D721Med (cell line): Measurements from ENCODE around the gene POMGNT1.

Experiments
- DNase-seq: peaks from one replicate; pipeline ENCODE4 v3.0.0; 2011; ENCODE audit warnings: low spot score; ENCODE audit not compliant: insufficient read length
- FAIRE-seq: peaks from 2 replicates; lab custom pipeline; 2011; peaks lifted over from hg19 to GRCh38; lab: Jason Lieb, UNC
- TF ChIP-seq, protein P1 (sequence below): IDR thresholded peaks from 2 replicates; pipeline ENCODE4 v1.5.1; 2012; ENCODE audit warnings: mild to moderate bottlenecking, control low read depth; ENCODE audit not compliant: insufficient read depth; ENCODE audit errors: missing control alignments

POMGNT1 gene

DNA sequence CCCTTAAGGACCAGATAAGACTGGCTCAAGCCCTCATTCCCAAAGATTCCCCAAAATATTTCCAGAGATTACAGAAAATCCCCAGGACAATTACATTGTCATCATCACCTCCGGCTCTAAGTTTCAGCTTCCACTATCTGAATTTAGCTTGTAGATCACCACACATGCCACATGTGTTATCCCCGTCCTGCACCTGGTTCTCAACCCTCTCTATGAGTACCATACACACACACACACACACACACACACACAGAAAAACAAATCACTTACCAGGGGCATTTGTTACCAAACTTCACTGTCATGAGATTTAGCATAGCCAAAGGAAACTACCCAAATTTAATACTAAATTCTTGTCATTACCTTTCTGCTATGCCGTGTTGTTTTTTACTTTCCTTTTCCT is 38.7 kb downstream of the POMGNT1 start:
- TF ChIP-seq, protein P1, sequence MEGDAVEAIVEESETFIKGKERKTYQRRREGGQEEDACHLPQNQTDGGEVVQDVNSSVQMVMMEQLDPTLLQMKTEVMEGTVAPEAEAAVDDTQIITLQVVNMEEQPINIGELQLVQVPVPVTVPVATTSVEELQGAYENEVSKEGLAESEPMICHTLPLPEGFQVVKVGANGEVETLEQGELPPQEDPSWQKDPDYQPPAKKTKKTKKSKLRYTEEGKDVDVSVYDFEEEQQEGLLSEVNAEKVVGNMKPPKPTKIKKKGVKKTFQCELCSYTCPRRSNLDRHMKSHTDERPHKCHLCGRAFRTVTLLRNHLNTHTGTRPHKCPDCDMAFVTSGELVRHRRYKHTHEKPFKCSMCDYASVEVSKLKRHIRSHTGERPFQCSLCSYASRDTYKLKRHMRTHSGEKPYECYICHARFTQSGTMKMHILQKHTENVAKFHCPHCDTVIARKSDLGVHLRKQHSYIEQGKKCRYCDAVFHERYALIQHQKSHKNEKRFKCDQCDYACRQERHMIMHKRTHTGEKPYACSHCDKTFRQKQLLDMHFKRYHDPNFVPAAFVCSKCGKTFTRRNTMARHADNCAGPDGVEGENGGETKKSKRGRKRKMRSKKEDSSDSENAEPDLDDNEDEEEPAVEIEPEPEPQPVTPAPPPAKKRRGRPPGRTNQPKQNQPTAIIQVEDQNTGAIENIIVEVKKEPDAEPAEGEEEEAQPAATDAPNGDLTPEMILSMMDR, result no peak
- FAIRE-seq, result no peak
- no peak for DNase-seq

DNA sequence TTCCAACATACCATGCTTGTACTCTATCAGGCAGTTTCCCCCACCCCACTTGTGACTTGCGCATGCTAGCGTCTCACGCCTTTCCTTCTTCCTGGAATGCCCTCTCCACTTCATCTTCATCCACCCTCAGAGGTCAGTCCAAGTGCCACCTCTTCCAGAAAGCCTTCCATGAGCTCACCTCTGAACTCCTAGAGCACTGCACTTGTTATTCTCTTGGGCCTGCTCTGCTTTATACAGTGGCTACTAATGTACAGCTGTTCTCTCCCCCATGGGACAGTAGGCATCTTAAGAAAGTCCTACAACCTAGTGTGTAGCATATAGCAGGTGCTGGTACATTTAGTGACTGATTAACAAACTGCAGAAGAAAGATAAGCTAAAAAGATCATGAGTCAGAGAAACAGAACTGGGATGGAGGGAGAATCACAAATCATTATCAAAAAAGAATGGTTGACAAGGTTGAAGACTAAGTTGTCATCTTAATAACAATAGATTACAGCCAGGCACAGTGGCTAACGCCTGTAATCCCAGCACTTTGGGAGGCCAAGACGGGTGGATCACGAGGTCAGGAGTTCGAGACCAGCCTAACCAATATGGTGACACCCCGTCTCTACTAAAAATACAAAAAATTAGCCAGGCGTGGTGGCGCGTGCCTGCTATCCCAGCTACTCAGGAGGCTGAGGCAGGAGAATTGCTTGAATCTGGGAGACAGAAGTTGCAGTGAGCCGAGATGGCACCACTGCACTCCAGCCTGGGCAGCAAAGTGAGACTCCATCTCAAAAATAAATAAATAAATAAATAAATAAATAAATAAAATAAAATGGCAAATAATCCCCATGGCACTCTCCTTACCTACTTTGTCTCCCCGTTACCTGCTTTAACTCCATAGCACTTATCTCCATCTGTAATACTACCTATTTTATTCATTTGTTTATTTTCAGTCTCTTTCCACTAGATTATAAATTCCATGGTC is 39.6 kb downstream of the POMGNT1 start:
- FAIRE-seq (no peak), DNase-seq (no peak)
- TF ChIP-seq, protein P1, result no peak

DNA sequence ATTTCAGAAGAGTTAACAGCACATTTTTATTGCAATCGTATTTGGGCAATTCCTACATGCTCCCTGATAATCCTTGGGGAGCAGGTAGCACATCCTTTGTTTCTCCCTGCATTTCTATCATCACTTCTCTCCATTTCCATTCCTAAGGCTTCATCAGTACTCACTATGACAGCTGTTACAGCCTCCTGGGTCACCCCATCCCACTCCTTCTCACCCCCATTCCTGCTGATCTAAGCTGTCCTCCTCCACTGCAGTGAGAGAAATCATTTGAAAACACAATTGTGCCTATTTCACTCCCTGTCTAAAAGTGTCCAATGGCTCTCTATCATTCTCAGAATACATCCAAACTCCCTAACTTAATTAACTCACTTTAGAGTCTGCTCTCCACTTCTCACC is 40.3 kb downstream of the POMGNT1 start:
- no peak for FAIRE-seq
- TF ChIP-seq, protein P1, result no peak

DNA sequence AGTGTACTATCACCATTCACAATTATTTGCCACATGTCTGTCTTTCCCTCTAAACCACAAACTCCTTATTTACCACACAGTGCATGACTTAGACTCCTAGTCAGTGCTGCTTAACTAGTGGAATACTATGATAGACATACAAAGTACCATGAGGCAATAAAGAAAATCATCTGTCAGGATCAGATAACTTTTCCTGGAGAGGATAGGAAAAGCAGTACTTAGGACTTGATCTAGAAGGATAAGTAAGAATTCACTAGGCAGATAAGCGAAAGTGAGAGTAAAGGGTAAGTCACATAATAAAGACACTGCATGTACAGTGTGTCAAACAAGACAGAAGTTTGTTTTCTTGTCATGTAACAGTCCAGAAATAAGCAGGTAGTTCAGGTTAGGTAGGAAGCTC is 44.5 kb downstream of the POMGNT1 start:
- FAIRE-seq, result no peak
- TF ChIP-seq, protein P1, result no peak
- no peak for DNase-seq

More for the DNA sequence above, 40.3 kb downstream of the POMGNT1 start:
- no peak for DNase-seq

DNA sequence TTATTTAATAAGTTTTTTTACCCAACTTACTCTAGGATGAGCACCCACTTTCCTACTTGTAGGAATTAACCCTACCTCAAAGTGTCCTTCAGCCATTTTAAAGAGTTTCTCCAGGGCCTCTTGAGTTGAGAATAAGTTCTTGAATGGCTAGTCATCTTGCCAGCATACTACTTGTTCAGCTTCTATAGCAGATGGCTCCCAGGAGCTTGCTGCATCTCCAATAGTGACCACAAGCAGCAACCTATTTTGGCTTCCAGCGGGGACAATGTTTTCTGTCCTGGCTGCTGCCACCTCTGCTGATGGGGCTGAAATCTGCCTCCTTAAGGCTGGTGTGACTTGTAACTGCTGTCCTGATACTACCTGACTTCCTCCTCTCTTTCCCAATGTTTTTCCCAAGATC is 45.0 kb downstream of the POMGNT1 start:
- DNase-seq, result no peak
- TF ChIP-seq, protein P1, result no peak
- FAIRE-seq, result no peak

DNA sequence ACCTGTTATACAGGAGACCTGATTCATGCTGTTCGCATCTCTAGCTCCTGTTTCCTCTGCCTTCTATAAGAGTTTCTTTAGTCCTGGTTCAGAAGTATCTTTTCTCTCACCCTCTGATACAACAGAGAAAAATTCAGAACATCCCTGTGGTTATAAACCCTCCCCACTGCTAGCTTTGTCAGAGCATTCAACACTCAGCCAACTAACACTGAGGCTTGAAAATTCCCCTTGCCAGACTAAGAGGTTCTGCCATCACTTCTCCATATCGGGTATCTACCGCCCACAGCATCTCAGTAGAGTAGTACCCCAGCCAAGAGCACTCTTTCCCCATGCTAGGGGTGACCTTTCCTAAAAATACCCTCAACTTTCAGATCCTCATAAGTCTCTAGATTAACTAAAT is 46.2 kb downstream of the POMGNT1 start:
- no peak for FAIRE-seq
- TF ChIP-seq, protein P1, result no peak
- DNase-seq, result no peak

DNA sequence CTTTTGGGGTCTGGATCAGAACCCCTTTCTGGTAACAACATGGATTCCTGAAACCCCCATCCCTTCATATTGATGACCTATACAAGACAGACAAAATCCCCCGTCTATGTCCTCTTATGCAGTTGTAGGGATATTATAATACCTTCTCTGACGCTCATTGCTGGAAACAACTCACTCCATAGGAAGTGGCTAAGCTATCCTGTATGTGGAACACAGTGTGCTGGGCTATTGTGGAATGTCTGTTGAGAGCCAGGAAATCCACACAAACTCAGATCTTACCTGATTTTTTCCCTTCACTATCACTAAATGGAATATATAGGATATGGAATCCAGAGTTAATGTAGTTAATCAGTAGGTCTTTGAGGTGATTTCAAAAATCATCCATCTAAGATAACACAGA is 48.1 kb downstream of the POMGNT1 start:
- DNase-seq (no peak), FAIRE-seq (no peak)
- TF ChIP-seq, protein P1, result no peak
